Gastrocnemius medialis (tissue), 4 donors: ENCODE results near the gene GFOD1.

Experiments
- CTCF ChIP-seq, 5 experiments: fragments of 450-650 bp in 3 of 5; fragments of 200-600 bp in 2 of 5; sonication (generic) in 2 of 5; IDR thresholded peaks in 4 of 5; conservative IDR thresholded peaks in 1 of 5; 1 replicate in 4 of 5; 2 replicates in 1 of 5; pipeline ENCODE4 v1.5.1; 2016 to 2019; ENCODE audit warnings: antibody characterized with exemption in 5 of 5, mild to moderate bottlenecking in 3 of 5, moderate library complexity in 3 of 5
- POLR2A ChIP-seq, 2 donors: fragments of 450-650 bp; IDR thresholded peaks; one replicate each; pipeline ENCODE4 v1.6.1; 2017; ENCODE audit warnings: antibody characterized with exemption in 2 of 2, mild to moderate bottlenecking in 2 of 2, moderate library complexity in 2 of 2

GRCh38 chr6:13479971-13480434 is 7.4 kb downstream of the GFOD1 start:
- TF ChIP-seq CTCF (IDR thresholded peaks at IDR 0.05 in 4 of 5, conservative IDR thresholded peaks at IDR 0.05 in 1 of 5) (no peak), POLR2A (IDR thresholded peaks at IDR 0.05) (no peak)
